Measurements from ENCODE around the gene ADPRM.

DNA sequence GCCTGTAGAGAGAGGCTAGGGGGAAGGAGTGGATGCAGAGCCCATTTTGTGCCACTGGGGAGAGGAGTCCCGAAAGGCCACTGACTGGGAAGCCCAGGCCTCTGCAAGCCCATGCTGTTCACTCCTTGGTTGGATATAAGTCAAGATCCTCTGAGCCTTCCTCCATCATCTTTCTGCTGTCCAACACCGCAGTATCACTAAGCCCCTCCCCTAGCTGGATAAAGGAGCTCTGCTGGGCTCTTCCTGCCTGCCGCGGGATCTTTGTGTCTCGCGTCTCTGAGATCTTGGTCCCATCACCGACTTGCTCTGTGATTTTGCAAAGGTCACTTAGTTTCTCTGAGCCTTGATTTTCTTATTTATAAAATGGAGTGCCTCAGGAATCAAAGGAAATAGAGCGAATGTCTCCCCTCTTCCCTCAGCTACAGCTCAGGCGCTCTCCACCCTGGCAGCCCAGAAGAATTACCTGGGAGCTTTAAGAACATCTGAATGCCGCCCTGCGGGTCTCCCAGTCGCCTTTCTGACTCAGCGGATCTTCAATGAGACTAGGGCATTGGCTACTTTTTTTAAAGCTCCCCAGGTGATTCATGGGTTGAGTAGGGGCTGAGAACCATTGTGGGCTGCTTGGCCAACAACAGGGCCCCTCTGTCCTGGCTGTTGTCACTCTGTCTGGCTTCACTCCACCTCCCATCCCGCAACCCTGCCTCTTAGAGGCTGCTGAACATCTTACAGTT lies 57.6 kb downstream of the ADPRM start:
- TF ChIP-seq, protein P1, sequence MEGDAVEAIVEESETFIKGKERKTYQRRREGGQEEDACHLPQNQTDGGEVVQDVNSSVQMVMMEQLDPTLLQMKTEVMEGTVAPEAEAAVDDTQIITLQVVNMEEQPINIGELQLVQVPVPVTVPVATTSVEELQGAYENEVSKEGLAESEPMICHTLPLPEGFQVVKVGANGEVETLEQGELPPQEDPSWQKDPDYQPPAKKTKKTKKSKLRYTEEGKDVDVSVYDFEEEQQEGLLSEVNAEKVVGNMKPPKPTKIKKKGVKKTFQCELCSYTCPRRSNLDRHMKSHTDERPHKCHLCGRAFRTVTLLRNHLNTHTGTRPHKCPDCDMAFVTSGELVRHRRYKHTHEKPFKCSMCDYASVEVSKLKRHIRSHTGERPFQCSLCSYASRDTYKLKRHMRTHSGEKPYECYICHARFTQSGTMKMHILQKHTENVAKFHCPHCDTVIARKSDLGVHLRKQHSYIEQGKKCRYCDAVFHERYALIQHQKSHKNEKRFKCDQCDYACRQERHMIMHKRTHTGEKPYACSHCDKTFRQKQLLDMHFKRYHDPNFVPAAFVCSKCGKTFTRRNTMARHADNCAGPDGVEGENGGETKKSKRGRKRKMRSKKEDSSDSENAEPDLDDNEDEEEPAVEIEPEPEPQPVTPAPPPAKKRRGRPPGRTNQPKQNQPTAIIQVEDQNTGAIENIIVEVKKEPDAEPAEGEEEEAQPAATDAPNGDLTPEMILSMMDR (IDR thresholded peaks at IDR 0.05) = no peak
- TF ChIP-seq POLR2AphosphoS5 (IDR thresholded peaks at IDR 0.05) (no peak), EP300 (IDR thresholded peaks at IDR 0.05; ENCODE audit: low read depth) (no peak)

All from transverse colon (tissue), 4 donors.